Neural progenitor cell (in vitro differentiated cells): ENCODE data around the gene CNGA3. TPM values are rescaled to one million over a fixed set of nuclear protein-coding genes. Genes with fewer than 3 reads are reported as not detected.
A peak's percentile ranks its signal among the peaks of the same experiment; 100 is the strongest.

Experiments
- DNase-seq: peaks from one replicate; pipeline ENCODE4 v3.0.0-alpha.2; 2016; ENCODE audit warnings: low spot score
- H2AFZ ChIP-seq: fragments of 200-600 bp; sonication (generic); replicated peaks from 2 replicates; pipeline ENCODE4 v1.6.1; 2016; ENCODE audit warnings: antibody characterized with exemption
- H3F3A ChIP-seq: fragments of 200-600 bp; sonication (generic); 2 replicates; pipeline ENCODE4 v1.6.1; 2016; ENCODE audit warnings: antibody characterized with exemption, low read depth
- H3K27ac ChIP-seq: fragments of 200-600 bp; sonication (generic); 2 replicates; pipeline ENCODE4 v1.5.1; 2016; ENCODE audit warnings: mild to moderate bottlenecking
- H3K27me3 ChIP-seq: fragments of 200-600 bp; sonication (generic); 2 replicates; pipeline ENCODE4 v1.6.1; 2016; ENCODE audit warnings: mild to moderate bottlenecking, moderate library complexity
- H3K36me3 ChIP-seq: fragments of 200-600 bp; sonication (generic); 2 replicates; pipeline ENCODE4 v1.5.1; 2016
- H3K4me1 ChIP-seq: fragments of 200-600 bp; sonication (generic); 2 replicates; pipeline ENCODE4 v1.6.1; 2016; ENCODE audit warnings: mixed run types
- H3K4me2 ChIP-seq: fragments of 200-600 bp; sonication (generic); 2 replicates; pipeline ENCODE4 v1.6.1; 2016
- H3K4me3 ChIP-seq: fragments of 200-600 bp; sonication (generic); 2 replicates; pipeline ENCODE4 v1.5.1; 2016
- H3K79me2 ChIP-seq: fragments of 200-600 bp; sonication (generic); 2 replicates; pipeline ENCODE4 v1.6.1; 2016; ENCODE audit warnings: low read depth
- H3K9ac ChIP-seq: fragments of 200-600 bp; sonication (generic); 2 replicates; pipeline ENCODE4 v1.6.1; 2016
- H3K9me3 ChIP-seq: fragments of 200-600 bp; sonication (generic); 2 replicates; pipeline ENCODE4 v1.5.1; 2016; ENCODE audit warnings: low read depth
- H4K20me1 ChIP-seq: fragments of 200-600 bp; sonication (generic); 2 replicates; pipeline ENCODE4 v1.6.1; 2016; ENCODE audit warnings: low read depth
- H3K27ac Mint-ChIP-seq: 3 replicates; pipeline ENCODE4 v1.8.0; 2021; ENCODE audit warnings: mixed read lengths
- H3K27me3 Mint-ChIP-seq: 2 replicates; pipeline ENCODE4 v1.8.0; 2022; ENCODE audit warnings: low read depth, mild to moderate bottlenecking, inconsistent platforms, moderate library complexity, mixed read lengths; ENCODE audit not compliant: insufficient read depth
- H3K36me3 Mint-ChIP-seq: 3 replicates; pipeline ENCODE4 v1.8.0; 2021; ENCODE audit warnings: mixed read lengths
- H3K4me1 Mint-ChIP-seq: 3 replicates; pipeline ENCODE4 v1.8.0; 2021; ENCODE audit warnings: mixed read lengths
- H3K4me3 Mint-ChIP-seq: 3 replicates; pipeline ENCODE4 v1.8.0; 2021; ENCODE audit warnings: mild to moderate bottlenecking, moderate library complexity, mixed read lengths
- H3K9me3 Mint-ChIP-seq: 3 replicates; pipeline ENCODE4 v1.8.0; 2020; ENCODE audit warnings: mixed read lengths
- EZH2 ChIP-seq: fragments of 200-600 bp; sonication (generic); IDR thresholded peaks from 2 replicates; pipeline ENCODE4 v1.6.1; 2017; ENCODE audit warnings: antibody characterized with exemption, mild to moderate bottlenecking, moderate library complexity
- EZH2phosphoT487 ChIP-seq: fragments of 200-600 bp; sonication (generic); IDR thresholded peaks from 2 replicates; pipeline ENCODE4 v1.6.1; 2017; ENCODE audit warnings: antibody characterized with exemption
- total RNA-seq: library from RNA; depleted of rRNA; stranded (reverse); fragments of >200 nt; gene quantifications from 2 replicates; pipeline ENCODE4 v1.2.3, GENCODE V29; 2015; ENCODE audit warnings: low replicate concordance
- TF ChIP-seq, protein P1 (sequence below): fragments of 200-600 bp; sonication (generic); IDR thresholded peaks from 2 replicates; pipeline ENCODE4 v1.5.1; 2017; ENCODE audit warnings: antibody characterized with exemption, mild to moderate bottlenecking

CNGA3 gene
- total RNA-seq, 1 donor from 2014 or later = not detected

DNA sequence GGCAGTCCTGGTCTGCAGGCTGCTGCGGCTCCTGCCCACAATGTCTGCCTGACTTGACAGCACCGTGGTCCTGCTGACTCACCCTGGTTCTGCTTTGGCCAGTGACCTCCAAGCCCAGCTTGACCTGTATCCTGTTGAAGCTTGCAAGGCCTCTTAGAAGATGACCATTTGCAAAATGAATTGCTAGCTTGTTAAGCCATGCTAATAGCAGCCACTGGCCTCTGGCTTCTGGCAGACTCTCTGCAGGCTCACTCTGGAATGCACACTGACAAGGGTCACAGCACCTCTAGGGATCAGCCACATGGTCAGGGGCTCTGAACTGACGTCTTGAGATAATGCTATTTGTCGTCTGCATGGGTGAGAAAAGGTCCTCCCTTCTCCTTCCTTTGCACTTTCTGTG, 25.9 kb downstream of the CNGA3 start:
- Histone ChIP-seq H3K9ac (no peak overlapping the region), H3K4me1 (peaks cover 16% of the 10 kb centered on the region), H2AFZ (no peak overlapping the region), H3K27me3 (no peaks in the 10 kb centered on the region), H3K27ac (no peak overlapping the region), H3K79me2 (no peaks in the 10 kb centered on the region), H4K20me1 (no peaks in the 10 kb centered on the region), H3K4me3 (no peak overlapping the region), H3K4me2 (no peak overlapping the region), H3K9me3 (no peaks in the 10 kb centered on the region), H3K36me3 (no peaks in the 10 kb centered on the region), H3F3A (no peaks in the 10 kb centered on the region)
- peak; percentile 12 for DNase-seq
- peaks cover 11% of the 10 kb centered on the region for H3K9me3 Mint-ChIP-seq
- peaks cover 2% of the 10 kb centered on the region for H3K27me3 Mint-ChIP-seq
- TF ChIP-seq, protein P1, sequence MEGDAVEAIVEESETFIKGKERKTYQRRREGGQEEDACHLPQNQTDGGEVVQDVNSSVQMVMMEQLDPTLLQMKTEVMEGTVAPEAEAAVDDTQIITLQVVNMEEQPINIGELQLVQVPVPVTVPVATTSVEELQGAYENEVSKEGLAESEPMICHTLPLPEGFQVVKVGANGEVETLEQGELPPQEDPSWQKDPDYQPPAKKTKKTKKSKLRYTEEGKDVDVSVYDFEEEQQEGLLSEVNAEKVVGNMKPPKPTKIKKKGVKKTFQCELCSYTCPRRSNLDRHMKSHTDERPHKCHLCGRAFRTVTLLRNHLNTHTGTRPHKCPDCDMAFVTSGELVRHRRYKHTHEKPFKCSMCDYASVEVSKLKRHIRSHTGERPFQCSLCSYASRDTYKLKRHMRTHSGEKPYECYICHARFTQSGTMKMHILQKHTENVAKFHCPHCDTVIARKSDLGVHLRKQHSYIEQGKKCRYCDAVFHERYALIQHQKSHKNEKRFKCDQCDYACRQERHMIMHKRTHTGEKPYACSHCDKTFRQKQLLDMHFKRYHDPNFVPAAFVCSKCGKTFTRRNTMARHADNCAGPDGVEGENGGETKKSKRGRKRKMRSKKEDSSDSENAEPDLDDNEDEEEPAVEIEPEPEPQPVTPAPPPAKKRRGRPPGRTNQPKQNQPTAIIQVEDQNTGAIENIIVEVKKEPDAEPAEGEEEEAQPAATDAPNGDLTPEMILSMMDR = no peak
- TF ChIP-seq EZH2 (no peak), EZH2phosphoT487 (no peak)
- H3K4me1 Mint-ChIP-seq = peaks cover 36% of the 10 kb centered on the region
- no peak overlapping the region for H3K27ac Mint-ChIP-seq
- H3K4me3 Mint-ChIP-seq = no peak overlapping the region
- H3K36me3 Mint-ChIP-seq = no peaks in the 10 kb centered on the region

DNA sequence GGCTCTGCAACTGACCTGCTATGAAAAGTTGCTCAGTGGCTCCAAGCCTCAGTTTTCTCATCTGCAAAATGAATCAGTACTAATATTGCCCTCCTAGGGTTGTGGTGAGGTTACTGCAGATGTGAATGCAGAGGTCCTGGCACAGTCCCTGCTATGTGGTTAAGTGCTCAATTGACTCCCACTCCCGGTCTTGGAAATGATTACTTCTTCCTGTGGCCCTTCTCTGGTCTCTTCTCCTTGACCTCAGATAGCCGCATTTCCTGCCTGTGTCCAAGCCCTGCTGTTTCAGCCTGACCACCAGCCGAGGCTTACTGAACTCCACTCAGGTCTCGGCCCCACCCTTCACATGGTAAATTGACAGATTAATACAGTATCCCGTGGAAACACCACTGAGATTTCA, 26.3 kb downstream of the CNGA3 start:
- H3K27ac Mint-ChIP-seq = no peak overlapping the region
- H3K9ac ChIP-seq = no peak overlapping the region
- H3K36me3 ChIP-seq = no peaks in the 10 kb centered on the region
- H3K36me3 Mint-ChIP-seq = no peaks in the 10 kb centered on the region
- H3K79me2 ChIP-seq = no peaks in the 10 kb centered on the region
- no peak overlapping the region for H3K27ac ChIP-seq
- peaks cover 41% of the 10 kb centered on the region for H3K4me1 Mint-ChIP-seq
- no peaks in the 10 kb centered on the region for H3F3A ChIP-seq
- peaks cover 11% of the 10 kb centered on the region for H3K9me3 Mint-ChIP-seq
- peaks cover 17% of the 10 kb centered on the region for H3K4me1 ChIP-seq
- H3K4me3 Mint-ChIP-seq = no peak overlapping the region
- H4K20me1 ChIP-seq = no peaks in the 10 kb centered on the region
- DNase-seq = no peak
- H3K9me3 ChIP-seq = no peaks in the 10 kb centered on the region
- H3K27me3 ChIP-seq = no peaks in the 10 kb centered on the region
- H3K4me3 ChIP-seq = no peak overlapping the region
- TF ChIP-seq EZH2 = no peak
- TF ChIP-seq EZH2phosphoT487 = no peak
- TF ChIP-seq, protein P1 = no peak
- peaks cover 2% of the 10 kb centered on the region for H3K27me3 Mint-ChIP-seq
- H2AFZ ChIP-seq = no peak overlapping the region
- no peak overlapping the region for H3K4me2 ChIP-seq

DNA sequence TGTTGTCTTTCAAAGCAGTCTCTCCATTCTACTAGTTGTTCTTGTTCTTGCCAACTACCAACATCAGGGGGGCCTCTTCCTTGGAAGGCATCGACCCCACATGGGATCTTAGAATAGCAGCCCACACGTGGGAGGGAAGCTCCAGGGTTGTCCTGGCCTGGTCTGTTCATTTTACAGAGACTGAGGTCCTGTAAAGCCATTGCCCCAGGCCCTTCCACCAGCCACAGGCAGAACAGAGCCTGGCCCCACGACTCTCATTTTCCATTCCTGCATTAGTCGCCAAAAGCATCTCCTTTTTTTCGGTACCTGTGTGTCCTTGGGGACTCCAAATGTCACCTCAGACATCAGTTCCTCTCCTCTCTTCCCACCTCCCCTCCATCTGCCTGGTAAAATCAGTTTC, 28.0 kb downstream of the CNGA3 start:
- peaks cover 20% of the 10 kb centered on the region for H3K4me1 ChIP-seq
- no peaks in the 10 kb centered on the region for H3F3A ChIP-seq
- peaks cover 2% of the 10 kb centered on the region for H3K27me3 Mint-ChIP-seq
- no peaks in the 10 kb centered on the region for H3K27me3 ChIP-seq
- H3K79me2 ChIP-seq = no peaks in the 10 kb centered on the region
- peaks cover 55% of the 10 kb centered on the region for H3K4me1 Mint-ChIP-seq
- H3K27ac ChIP-seq = no peak overlapping the region
- H3K4me2 ChIP-seq = no peak overlapping the region
- TF ChIP-seq, protein P1 = no peak
- no peak for TF ChIP-seq EZH2phosphoT487
- TF ChIP-seq EZH2 = no peak
- H3K36me3 Mint-ChIP-seq = no peaks in the 10 kb centered on the region
- H3K9me3 Mint-ChIP-seq = peaks cover 5% of the 10 kb centered on the region
- no peak overlapping the region for H3K9ac ChIP-seq
- no peaks in the 10 kb centered on the region for H3K9me3 ChIP-seq
- H3K4me3 ChIP-seq = no peak overlapping the region
- H3K36me3 ChIP-seq = no peaks in the 10 kb centered on the region
- H2AFZ ChIP-seq = no peak overlapping the region
- no peak overlapping the region for H3K4me3 Mint-ChIP-seq
- no peak overlapping the region for H3K27ac Mint-ChIP-seq
- no peaks in the 10 kb centered on the region for H4K20me1 ChIP-seq
- no peak for DNase-seq
